HG03060 (cell line): ENCODE data around the gene YTHDC1.
"Not testable (repeated sequence)": the region's sequence is repeated elsewhere in the genome, so short reads cannot be mapped to it uniquely, and the experiment has no call there.

Experiments used
- ATAC-seq: cut with Tn5 transposase; IDR thresholded peaks from one replicate; pipeline ENCODE4 v1.9.1; 2021; ENCODE audit warnings: low read depth, moderate number of reproducible peaks; ENCODE audit not compliant: unreplicated experiment

Gene YTHDC1

DNA sequence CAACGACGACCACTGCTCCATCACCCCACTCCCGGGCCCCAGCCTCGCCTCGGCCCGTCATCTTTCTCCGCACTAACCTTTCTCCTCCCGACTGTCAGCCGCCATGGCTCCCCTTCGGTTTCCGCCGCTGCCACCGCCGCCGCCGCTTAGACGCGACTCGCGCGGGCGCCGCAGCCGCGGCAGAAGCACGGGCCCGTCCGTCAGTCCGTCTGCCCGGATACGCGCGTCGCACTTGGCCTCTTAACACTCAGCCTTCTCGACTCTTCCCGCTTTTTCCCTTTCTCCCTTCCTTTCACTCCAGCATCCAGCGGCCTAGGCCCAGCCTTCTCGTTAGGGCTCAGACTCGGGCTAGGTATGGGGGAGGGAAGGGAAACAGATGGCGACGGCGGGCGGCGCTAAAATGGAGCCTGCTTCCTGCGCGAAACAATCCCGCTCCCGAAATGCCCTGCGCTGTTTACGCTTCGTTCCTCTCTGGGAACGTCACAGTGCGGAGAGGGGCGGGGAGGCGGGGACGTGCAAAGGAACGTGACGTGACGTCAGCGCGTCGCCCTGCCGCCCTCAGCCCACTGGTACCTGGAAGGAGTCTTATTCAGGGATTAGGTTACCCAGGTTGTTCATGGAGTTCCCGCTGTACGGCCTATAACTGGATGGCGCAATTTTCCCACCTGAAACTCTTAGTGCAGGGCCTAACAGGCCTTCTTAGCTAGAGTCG lies at the start of gene YTHDC1:
YTHDC1 (minus strand) TSS at position 442 of the 712 bp plus-strand sequence; CDS start at position 105, 337 bp downstream.
- peak; percentile 93 for ATAC-seq

DNA sequence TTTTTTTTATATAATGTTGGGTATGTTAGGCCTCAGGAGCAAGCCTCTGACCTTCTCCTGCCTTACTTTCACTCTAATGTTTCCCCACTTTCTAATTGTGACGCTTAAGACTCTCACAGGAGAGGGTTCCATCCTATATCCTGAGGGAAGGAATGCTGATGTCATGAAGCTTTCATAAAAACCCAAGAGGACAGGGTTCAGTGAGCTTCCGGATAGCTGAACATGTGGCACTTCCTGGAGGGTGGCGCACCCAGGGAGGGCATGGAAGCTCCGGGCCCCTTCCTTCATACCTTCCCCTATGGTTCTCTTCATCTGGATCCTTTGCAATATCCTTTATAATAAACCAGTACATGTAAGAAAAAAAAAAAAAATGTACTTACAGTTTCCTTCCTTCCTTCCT lies 49.4 kb upstream of the YTHDC1 start:
- no peak for ATAC-seq

DNA sequence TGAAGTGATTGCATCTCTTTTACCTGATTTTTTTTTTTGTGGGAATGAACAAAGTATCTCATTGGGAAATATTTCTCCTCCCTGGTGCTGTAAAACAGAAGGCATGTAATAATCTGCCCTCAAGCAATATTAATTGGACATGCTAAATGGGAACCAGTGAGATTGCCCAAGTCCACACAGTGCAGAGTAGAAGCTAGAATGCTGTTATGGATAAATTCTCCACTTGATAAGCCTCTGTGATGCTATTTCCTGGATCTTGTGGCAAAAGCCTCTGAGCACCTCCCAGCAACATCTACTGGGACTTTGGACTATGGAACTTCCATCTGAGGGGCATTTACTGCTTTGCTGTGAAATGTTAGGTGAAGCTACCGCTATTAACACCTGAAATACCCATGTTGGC lies 46.9 kb upstream of the YTHDC1 start:
- no peak for ATAC-seq

DNA sequence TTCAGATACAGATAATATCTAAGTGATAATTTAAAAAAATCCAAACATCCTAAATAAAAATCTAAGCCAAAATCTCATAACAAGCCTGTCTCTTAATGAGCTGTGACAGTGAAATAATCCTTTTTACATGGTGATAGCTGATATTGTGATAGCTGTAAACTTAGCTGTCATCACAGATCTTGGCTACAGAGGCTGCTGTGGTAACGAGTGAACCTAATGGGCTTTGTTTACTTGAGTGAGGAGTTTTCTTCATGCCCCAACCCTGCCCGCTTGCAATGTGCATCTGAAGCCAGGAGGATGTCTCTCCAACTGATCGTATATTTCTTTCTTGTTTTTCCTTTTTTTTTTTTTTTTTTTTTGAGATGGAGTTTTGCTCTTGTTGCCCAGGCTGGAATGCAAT lies 41.5 kb upstream of the YTHDC1 start:
- no peak for ATAC-seq

DNA sequence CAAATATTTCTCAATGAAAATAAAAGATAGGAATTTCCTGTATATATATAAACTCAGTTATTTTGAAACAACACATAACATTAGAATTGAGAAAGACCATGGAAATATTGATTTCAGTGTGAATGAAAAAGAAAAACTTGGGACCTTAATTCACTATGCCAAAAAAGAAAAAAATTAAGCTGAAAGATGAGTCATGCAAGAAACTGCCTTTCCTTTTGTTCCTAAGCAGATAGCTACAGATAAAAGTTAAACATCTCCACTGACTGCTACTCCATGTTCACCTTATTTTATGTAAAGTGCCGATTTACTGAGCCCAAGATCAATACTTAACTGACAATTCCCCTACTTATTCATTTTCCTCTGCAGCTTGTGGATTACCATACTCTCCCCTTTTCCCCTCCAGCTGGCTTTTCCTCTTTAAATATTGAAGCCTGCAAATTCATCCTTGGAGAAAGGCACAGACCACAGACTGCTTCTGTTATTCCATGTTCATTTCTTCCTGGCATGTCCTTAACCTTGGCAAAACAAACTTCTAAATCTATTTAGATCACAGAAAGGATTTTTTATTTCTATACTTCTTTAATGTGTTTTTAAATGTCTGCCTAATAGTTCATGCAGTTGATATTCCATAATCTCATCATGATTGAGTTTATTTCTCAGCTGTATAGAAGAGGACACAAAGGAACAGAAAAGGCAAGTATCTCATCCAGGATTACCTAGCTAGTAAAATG lies 40.5 kb upstream of the YTHDC1 start:
- no peak for ATAC-seq

DNA sequence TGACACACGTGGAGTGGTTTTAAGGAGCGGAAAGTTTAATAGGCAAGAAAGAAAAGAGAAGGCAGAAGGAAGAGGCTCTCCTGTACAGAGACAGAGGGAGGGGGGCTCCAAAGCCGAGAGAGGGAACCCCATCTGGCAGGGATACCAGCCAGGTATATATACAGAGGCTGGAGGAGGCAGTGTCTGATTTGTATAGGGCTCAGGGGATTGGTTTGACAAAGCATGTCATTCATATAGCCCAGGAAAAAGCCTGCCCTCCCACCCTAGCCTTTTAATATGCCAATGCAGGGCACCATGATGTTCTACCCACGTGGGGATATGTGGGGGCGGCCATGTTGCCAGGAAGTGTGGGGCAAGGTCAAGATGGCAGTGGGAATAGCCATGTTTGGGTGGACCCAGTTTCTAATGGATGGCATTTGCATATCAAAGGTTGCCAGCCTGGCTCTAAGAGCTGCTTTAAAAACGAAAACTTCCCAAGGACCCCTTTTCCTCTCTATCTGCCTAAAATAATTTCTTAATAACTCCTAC lies 39.6 kb upstream of the YTHDC1 start:
- not testable (repeated sequence) for ATAC-seq

DNA sequence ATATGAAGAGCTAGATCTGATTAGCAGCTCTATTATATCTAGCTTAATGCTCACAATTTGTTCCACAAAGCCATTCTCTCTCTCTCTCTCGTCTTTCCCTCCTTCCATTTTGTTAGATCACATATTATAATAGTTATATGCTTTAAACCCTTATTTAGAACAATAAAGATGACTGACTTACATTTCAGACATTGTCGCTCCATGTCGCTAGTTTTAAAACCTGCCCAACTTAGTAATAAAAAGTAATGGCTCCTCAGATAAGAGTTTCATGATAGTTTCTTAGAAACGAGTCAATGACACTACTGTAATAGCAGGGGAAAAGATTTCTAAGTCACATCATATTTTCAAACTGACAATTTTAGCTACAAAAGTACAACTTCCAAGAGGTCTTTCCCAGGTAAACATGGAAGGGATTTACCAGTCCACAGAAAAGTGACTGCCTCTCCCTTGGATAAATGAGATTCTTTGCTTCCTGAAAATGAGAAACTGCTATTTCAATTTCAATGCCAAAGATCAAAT lies 38.5 kb upstream of the YTHDC1 start:
- no peak for ATAC-seq

DNA sequence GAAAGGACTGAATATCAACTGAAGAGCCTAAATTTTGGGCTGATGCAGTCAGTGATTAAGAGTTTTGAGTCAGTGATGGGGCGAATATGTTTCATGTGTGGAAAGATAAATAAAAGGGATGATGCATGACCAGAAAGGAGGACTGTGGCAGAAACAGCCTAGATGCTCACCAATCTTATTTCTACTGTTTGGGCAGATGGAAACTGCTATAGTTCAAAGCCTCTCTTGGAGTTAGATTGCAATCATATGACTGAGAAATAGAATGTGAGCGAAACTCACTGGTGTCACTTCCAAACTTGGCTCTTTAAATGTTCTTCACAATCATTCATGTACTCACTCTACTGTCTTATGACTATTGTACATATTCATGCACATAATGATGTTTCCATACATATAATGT lies 35.4 kb upstream of the YTHDC1 start:
- no peak for ATAC-seq

DNA sequence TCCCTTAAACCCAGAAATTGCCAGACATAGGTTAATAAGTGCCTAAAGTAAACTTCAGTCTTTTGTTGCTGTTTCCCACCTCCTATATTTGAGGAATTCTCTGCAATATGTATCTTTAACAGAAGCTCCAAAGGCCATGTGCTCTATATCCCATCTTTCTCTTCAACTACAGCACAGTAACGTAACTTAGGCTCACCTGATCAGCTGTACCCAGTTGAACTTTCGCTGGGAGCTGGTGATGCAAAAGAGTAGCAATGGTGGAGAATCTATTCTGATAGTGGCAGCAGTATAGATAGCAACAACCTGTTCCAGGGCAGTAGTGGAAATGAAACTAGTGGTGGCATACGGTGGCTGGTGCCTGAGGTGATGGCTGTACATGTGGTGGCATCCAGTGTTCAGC lies 33.2 kb upstream of the YTHDC1 start:
- ATAC-seq, result no peak

DNA sequence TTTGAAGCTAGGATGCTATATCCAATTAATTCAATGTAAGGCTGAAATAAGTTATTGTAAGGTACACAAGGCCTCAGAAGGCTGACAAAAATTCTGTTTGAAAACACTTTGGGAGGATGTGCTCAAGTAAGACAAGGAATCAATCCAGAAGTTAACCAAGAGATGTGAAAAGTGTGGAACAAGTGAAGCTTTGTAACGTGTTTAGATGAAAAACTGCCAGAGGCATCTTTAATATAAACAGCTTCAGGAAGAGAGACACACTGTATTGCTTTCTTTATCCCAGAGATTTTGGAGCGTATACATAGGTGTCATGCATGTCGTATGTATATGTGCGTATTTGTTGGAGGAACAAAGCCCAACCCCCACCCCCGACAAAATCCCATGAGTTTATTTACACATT lies 28.3 kb upstream of the YTHDC1 start:
- no peak for ATAC-seq

DNA sequence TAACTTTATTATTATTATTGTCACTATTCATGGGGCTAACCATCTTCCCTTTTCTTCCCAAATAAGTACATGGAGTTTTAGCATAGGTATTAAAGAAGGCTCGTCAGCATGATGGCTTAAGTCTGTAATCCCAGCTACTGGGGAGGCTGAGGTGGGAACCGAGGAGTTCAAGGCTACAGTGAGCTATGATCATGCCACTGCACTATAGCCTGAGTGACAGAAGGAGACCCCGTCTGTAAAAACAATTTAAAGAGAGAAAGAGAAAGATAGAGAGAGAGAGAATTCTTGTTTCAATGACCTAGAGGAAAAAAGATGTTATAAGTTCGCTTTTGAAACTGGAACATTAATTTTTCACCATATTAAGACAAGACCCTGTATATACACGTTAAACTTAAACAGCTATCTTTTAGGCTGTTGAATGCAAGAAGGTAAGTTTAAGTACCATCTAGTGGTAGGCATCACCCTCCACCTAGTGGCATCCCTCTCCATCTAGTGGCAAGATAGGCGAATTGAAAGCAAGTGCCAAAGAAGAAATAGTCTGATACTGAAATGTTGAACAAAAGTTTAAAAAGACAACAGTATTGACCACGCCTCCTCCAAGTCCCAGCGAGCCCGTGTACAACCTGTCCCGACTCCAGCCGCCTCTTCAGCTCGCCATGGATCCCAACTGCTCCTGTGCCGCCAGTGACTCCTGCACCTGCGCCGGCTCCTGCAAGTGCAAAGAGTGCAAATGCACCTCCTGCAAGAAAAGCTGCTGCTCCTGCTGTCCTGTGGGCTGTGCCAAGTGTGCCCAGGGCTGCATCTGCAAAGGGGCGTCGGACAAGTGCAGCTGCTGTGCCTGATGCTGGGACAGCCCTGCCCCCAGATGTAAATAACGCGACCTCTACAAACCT lies 26.0 kb upstream of the YTHDC1 start:
- ATAC-seq, result peak; percentile 58

DNA sequence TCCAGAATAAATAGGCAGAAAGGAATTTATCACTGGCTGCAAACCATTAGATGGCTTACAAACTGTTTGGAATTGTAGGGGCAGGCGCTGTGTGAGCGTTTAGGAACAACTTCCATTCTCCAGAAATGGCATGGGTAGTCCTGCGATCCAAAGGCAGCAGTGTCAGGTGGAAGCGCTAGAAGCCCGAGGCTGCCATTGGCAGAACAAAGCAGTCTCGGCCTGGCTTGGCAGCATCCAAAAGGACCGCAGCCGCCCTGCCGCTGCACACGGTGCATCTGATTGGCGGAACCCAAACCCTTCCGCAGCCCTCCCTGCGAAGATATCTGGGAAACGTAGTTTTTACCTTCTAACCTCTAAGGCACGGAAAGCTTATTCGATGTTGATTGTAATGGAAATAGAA lies 23.6 kb upstream of the YTHDC1 start:
- peak; percentile 87 for ATAC-seq

DNA sequence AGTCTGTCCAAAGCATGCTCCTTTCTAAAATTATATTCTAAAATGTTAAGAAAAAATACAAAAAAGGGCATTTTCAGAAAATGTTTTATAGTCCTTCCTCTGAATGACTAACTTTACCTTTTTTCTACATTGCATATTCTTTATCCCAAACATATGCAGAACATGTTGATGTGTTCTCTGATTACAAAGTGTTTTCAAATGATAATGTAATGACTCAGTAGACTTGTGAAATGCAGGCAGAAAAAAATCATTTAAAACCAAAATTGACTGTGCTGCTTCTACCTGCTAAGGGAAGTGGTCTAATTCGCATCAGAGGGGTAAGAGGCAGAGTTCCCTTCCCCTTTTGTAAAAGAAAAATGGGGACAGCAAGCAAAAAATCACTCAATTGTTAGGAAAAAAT lies 22.7 kb upstream of the YTHDC1 start:
- ATAC-seq, result no peak

DNA sequence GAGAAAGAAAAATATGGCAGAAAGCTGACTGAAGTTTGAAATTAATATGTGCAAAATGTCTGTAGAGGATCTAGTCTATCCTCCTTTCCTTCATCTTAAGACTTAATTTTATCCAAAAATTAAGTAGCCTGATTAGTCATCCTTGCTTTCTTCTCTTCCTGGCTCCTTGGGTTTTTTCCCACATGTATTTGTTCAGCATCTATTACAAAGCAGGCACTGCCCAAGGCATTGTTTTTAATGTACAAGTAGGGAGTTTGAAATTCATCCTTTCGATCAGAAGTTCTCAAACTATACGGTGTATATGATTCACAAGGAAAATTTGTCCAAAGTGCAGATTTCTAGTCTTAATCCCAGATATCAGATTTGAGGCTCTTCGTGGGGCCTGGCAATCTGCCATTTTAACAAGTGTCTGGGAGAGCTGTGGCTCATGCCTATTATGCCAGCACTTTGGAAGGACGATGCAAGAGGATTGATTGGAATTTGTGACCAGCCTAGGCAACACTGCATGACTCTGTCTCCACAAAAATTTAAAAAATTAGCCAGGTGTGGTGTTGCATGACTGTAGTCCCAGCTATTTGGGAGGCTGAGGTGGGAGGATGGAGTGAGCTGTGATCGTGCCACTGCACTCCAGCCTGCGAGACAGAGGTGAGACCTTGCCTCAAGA lies 19.4 kb upstream of the YTHDC1 start:
- no peak for ATAC-seq

DNA sequence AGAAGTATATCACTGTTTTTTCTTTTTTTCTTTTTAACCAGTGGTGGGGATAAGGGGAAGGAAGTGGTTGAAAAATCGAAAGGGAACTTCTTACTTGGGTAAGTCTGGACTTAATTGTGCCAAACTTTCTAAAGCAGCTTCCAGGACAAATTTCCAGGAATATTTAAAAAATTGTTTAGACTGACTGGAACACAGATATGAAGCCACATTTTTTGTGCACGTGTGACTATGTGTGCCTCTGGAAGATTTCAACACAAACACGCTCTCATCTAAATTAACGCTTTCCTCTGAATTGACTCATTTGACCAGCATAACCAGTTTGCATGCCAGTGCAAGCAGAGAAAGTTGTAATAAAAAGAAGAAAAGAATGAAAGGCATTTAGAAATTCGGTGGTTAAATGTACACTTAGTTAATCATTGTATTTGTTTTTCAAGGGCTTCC lies 18.8 kb upstream of the YTHDC1 start:
- ATAC-seq, result no peak

DNA sequence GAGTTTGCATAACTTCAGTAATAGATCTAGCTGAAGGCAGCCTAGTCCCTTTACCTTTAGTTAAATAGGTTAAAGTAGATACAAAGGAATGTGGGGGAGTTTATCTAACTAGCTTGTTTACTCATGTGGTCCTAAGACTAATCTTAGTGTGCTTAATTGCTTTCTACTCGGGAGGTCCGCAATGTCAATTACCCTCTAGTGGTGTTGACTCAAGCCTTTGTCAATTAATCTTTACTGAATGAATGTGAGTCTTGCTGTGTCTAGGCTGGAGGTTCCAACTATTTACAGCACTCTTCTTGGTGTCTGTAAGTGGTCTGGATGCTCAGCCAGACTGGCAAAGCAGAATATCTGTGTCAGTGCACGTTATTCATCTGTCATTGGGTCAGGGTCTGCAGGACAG lies 17.9 kb upstream of the YTHDC1 start:
- ATAC-seq, result no peak

DNA sequence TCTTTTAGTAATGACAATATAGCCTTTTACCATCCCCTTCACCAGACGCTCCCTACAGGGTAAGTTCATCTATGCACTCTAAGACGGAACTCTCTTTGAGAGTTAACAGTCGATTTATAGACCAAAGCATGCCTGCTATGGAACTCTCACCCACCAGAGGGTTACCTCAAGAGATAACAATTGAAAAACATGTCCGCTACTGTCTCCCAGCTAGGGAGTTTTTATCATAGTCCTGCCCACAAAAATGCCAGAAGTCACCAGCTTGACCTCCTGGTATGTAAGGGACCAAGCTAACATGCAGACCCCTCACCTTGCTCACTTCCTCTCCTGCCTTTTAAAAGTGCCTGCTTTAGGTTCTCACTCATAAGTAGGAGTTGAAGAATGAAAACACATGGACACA lies 16.7 kb upstream of the YTHDC1 start:
- no peak for ATAC-seq

DNA sequence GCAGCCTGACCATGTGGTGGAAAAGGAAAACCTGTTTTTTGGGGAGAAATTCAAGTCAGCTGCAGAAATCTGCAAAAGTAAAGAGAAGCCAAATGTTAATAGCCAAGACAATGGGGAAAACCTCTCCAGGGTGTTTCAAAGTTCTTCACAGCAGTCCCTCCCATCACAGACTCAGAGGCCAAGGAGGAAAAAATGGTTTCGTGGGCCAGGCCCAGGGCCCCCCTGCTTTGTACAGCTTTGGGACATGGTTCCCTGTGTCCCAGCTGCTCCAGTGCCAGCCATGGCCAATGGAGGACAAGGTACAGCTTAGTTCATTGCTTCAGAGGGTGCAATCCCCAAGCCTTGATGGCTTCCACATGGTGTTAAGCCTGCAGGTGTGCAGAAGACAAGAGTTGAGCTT lies 15.2 kb upstream of the YTHDC1 start:
- no peak for ATAC-seq

DNA sequence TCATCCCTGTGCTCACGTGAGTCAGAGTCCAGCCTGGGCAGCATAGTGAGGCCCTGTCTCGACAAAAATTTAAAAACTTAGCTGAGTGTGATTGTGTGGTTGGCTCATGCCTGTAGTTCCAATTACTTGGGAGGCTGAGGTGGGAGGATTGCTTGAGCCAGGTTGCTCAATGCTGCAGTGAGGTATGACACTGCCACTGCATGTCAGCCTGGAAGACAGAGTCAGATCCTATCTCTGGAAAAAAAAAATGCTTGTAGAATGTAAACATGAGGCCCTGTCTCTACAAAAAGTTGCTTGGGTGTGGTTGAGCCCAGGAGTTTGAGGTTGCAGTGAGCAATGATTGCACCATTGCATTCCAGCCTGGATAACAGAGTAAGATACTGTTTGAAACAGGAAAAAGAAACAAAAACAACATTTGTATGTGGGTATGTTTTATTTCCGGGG lies 11.3 kb upstream of the YTHDC1 start:
- no peak for ATAC-seq
